GM12891 (cell line): ENCODE data around the gene WIZ.

Experiments
- DNase-seq: peaks from one replicate; pipeline ENCODE4 v3.0.0; 2011; ENCODE audit warnings: low spot score; ENCODE audit not compliant: insufficient read length
- FAIRE-seq: peaks from 2 replicates; lab custom pipeline; 2011; peaks lifted over from hg19 to GRCh38; lab: Jason Lieb, UNC
- PAX5 ChIP-seq: IDR thresholded peaks from 2 replicates; pipeline ENCODE4 v1.6.1; 2011; ENCODE audit warnings: low read length, moderate library complexity, mild to moderate bottlenecking; ENCODE audit not compliant: insufficient read depth, severe bottlenecking
- POLR2A ChIP-seq: IDR thresholded peaks from 2 replicates; pipeline ENCODE4 v1.6.1; 2011; ENCODE audit warnings: low read depth, low read length, control low read depth
- POLR2AphosphoS5 ChIP-seq: IDR thresholded peaks from 2 replicates; pipeline ENCODE4 v1.6.1; 2011; ENCODE audit warnings: low read depth, low read length, control low read depth
- POU2F2 ChIP-seq: IDR thresholded peaks from 2 replicates; pipeline ENCODE4 v1.6.1; 2011; ENCODE audit warnings: low read depth, mild to moderate bottlenecking, control low read depth, low read length, moderate library complexity
- SPI1 ChIP-seq: IDR thresholded peaks from 2 replicates; pipeline ENCODE4 v1.6.1; 2011; ENCODE audit warnings: low read depth, low read length, control low read depth
- TAF1 ChIP-seq: IDR thresholded peaks from 2 replicates; pipeline ENCODE4 v1.6.1; 2011; ENCODE audit warnings: low read depth, low read length, control low read depth

WIZ gene

DNA sequence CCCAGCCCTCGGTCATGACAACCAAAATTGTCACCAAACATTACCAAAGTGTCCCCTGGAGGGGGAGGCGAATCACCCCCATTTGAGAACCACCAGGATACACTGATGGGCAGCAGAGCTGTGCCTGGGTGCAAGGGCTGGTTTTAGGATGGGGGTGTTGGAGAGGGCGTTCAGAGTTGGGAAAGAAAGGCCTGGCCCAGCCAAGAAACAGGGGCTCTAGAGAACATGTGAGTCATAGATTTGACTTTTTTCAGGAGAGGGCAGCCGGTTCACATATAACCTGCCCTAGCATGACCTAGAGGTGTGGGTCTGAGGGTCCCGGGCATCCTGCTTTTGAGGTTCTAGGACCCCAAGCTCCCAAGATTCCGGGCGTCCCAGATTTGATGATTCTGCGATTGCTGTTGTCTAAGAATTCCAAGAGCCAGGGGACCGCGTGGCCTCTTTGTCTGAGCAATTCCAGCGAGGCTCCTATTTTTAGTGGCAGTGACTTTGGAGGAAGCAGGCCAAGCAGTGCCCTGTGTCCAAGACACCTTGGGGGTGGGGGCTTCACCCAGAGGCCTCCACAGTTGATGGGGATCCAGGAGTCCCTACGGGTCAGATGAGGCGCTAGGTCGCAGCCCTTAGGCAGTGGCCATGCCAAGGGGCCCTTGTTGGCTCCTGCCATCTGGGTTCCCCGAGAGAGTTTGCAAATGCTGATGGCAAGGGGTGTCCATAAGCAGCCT lies 5.1 kb downstream of the WIZ start:
- FAIRE-seq = no peak
- TF ChIP-seq SPI1 = no peak
- TF ChIP-seq PAX5 = no peak
- TF ChIP-seq TAF1 = no peak
- no peak for TF ChIP-seq POLR2A
- TF ChIP-seq POLR2AphosphoS5 = no peak
- no peak for TF ChIP-seq POU2F2
- DNase-seq = no peak

DNA sequence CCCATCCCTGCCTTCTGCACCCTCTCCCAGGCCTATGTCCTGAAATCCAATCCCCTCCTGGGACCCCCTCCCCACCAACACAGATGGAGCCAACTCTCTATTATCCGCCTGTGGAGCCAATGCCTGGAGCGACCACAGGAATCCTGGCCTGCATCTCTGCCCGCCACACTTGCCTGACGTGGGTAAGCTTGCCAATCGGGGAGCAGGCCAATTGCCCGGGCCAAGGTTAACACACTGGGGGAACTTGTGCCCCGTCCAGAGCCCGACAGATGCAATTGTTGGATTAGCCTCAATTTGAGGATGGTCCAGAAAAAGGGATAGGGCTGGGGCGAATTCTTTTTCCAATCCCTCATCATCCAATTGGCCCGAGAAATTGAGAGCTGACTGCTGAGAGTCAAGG lies 5.9 kb downstream of the WIZ start:
- DNase-seq = no peak
- no peak for FAIRE-seq
- TF ChIP-seq PAX5 = no peak
- no peak for TF ChIP-seq SPI1
- no peak for TF ChIP-seq POLR2AphosphoS5
- no peak for TF ChIP-seq TAF1
- no peak for TF ChIP-seq POLR2A
- TF ChIP-seq POU2F2 = no peak

DNA sequence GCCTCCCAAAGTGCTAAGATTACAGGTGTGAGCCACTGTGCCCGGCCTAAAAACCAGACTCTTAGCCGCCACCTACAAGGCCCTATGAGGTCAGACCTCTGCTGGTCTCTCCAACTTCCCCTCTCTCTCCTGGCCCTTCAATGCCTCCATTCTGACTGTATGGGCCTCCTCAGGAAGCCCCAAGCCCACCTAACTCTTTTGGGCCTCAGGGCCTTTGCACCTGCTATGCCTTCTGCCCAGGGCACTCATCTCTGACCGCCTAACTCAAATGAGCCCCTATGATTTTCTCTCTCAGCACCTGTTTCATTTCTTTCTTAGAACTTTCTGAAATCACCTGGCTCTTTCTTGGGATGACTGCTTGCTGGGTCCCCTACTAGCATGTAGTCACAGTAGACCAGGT lies 6.4 kb downstream of the WIZ start:
- DNase-seq = no peak
- TF ChIP-seq PAX5 (no peak), POLR2AphosphoS5 (no peak), SPI1 (no peak), POU2F2 (no peak), POLR2A (no peak), TAF1 (no peak)
- FAIRE-seq = no peak

DNA sequence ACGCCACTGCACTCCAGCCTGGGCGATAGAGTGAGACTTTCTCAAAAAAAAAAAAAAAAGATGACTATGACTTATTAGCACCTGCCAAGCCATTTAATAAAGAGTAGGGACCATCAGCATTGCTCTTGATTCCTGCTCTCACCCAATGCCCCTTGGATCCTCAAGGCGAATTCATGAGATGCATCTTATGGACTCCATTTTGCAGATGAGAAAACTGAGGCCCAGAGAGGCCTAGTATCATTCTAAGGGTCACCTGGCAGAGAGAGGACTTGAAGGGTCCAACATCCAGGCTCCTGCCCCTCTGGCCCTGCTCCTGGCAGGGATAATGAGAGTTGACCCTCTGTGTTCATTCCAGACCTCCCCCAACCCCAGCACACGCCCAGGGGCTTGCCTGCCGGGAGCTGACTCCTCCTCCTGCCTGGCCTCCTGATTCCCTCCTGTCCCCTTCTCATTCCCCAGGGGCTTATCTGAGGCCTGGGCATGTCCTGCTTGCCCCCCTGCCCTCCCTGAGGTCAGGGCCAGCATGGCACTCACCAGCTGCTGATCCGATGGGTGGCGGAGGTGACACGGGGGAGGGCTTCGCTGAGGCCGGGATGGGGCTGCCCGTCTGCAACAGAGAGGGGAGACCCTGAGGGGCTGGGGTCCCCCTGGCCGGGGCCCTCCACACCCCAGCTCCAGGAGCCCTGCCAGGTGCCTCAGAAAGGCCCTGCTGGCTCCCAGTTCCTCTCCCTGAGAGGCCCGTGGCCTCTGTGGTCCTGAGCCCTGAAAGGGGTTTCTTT lies 7.4 kb downstream of the WIZ start:
- TF ChIP-seq POLR2AphosphoS5 = no peak
- no peak for TF ChIP-seq TAF1
- no peak for TF ChIP-seq POU2F2
- no peak for TF ChIP-seq SPI1
- no peak for TF ChIP-seq PAX5
- TF ChIP-seq POLR2A = no peak
- DNase-seq (no peak), FAIRE-seq (no peak)

DNA sequence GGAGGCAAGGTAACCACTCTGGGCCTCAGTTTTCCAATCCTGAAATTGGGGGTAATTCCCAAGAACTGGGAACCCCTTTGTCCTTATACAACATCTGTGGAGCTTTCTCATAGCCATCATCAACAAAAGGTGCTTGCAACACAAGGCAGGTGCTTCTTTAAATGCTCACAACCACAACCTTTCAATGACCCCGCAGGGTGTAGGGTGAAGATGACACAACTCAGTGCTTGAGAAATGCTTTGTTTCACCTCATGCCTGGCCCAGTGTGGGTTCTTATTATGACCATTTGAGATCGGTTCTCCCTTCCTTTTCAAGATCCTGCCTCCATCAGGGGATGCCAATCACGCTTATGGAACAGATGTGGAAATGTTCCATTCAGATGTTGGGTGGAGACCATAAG lies 8.4 kb downstream of the WIZ start:
- DNase-seq = no peak
- FAIRE-seq = peak; percentile 71
- TF ChIP-seq TAF1 (no peak), POLR2A (no peak), POU2F2 (no peak), PAX5 (no peak), POLR2AphosphoS5 (no peak), SPI1 (no peak)

DNA sequence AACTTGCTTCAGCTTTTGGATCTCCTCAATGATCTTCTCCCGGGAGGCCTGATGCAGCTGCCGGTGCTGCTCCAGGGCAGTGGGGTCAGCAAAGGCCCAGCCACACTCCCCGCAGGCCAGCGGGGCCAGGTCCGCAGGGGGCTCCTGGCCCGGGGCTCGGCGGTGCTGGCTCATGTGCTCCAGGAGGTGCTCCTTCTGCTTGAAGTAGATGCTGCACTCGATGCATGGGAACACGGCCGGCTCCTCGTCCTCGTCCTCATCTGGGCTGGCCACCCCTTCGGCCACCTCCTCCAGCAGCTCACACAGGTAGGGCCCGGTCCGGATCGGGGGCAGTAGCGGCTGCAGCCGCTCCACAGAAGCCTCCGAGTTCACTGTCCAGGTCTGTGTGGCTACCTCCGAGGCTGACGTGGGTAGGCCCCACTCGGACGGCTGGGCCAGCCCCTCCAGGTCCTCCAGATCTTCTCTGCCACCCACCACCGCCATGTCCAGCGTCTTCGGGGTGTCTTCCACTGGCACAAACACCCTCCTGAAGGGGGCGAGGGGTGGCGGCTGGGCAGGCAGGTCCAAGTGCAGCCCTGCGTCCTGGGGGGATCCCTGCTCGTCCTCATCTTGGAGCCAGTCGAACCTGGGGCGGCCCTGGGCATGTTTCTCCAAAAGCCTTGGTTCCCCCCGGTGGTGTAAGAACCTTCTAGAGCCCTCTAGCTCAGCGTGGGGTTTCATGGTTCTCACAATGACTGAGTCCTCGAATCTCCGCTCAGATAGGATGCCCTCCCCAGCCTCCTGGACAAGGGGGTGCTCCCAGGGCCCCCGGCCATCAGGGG lies 9.7 kb downstream of the WIZ start:
- no peak for FAIRE-seq
- TF ChIP-seq TAF1 = no peak
- no peak for TF ChIP-seq SPI1
- TF ChIP-seq PAX5 = no peak
- no peak for TF ChIP-seq POLR2AphosphoS5
- TF ChIP-seq POLR2A = no peak
- TF ChIP-seq POU2F2 = no peak

DNA sequence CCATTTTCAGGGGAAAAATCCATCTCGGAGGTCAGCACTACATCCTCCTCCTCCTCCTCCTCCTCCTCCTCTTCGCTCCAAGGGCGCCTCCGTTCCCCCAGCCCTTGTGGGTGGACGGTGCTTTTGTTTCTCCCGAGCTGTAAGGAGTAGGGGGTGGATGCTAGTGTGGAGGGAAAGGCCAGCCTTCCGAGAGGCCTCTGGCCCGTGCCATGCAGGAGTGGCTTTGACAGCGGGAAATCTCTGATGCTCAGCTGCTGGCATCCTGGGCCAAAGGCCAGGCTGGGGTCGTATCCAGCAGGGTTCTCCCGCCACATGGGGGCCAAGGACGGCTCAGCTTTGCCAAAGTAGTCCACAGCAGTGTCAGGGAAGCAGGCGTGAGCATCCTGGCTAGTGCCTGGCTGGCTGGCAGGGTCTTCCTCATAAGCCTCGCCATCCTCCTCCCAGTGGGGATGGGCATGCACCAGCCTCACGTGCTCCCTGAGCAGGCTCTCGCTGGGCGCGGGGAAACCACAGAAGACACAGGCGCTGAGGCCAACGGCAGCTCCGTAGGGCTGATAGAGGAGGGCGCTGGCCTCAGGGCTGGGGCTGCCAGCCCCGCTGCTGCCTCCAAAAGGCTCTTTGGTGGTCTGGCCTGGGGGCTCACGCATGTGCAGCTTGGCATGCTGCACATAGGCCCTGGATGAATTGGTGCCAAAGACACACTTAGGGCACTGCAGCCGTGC lies 10.5 kb downstream of the WIZ start:
- DNase-seq = no peak
- TF ChIP-seq SPI1 (no peak), TAF1 (no peak), POLR2A (no peak), POU2F2 (no peak), POLR2AphosphoS5 (no peak), PAX5 (no peak)
- no peak for FAIRE-seq

More for the DNA sequence above, 9.7 kb downstream of the WIZ start:
- no peak for DNase-seq

DNA sequence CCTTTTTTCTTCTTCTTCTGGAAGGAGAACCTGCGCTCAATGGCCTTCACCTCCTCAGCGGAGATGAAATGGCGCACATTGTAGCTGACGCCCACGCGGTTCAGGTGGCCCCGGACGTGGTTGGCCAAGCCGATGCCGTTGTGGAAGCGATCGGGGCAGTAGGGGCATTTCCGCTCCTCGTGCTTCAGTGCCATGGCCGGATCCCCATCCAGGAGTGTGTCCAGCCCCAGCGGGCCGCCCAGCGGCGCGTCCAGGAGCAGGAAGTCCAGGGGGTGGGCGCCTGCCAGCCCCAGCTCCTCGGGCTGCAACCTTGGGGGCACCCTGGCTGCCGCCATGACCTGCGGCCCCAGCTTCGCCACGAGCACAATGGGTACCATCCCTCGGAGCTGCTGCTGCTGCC lies 11.2 kb downstream of the WIZ start:
- no peak for FAIRE-seq
- no peak for DNase-seq
- TF ChIP-seq TAF1 = no peak
- no peak for TF ChIP-seq PAX5
- TF ChIP-seq POLR2A = no peak
- no peak for TF ChIP-seq POU2F2
- no peak for TF ChIP-seq POLR2AphosphoS5
- TF ChIP-seq SPI1 = no peak
